Liver (tissue), 3 donors: ENCODE results near the gene SHROOM2.

Source experiments
- EGR1 ChIP-seq, 2 donors: IDR thresholded peaks; 2 replicates each; pipeline ENCODE4 v1.6.1; 2016 to 2018; ENCODE audit warnings: antibody characterized with exemption in 2 of 2, low read depth in 2 of 2
- FOXA1 ChIP-seq: IDR thresholded peaks from 2 replicates; pipeline ENCODE4 v1.6.1; 2016; ENCODE audit warnings: antibody characterized with exemption
- GABPA ChIP-seq, 2 donors: IDR thresholded peaks in 1 of 2; conservative IDR thresholded peaks in 1 of 2; 2 replicates each; pipeline ENCODE4 v1.6.1; 2016; ENCODE audit warnings: antibody characterized with exemption in 2 of 2, mild to moderate bottlenecking in 1 of 2, moderate library complexity in 1 of 2
- RAD21 ChIP-seq, 2 donors: IDR thresholded peaks; 2 replicates each; pipeline ENCODE4 v1.6.1; 2016; ENCODE audit warnings: antibody characterized with exemption in 2 of 2, mild to moderate bottlenecking in 2 of 2
- RXRA ChIP-seq, 2 donors: IDR thresholded peaks; 2 replicates each; pipeline ENCODE4 v1.6.1; 2017 to 2018; ENCODE audit warnings: antibody characterized with exemption in 2 of 2, mild to moderate bottlenecking in 1 of 2
- TAF1 ChIP-seq: conservative IDR thresholded peaks from 2 replicates; pipeline ENCODE4 v1.6.1; 2016; ENCODE audit warnings: antibody characterized with exemption, mild to moderate bottlenecking
- YY1 ChIP-seq: IDR thresholded peaks from 2 replicates; pipeline ENCODE4 v1.6.1; 2016; ENCODE audit warnings: antibody characterized with exemption, mild to moderate bottlenecking
- TF ChIP-seq, protein P1 (sequence below): IDR thresholded peaks from 2 replicates; pipeline ENCODE4 v1.6.1; 2016; ENCODE audit warnings: antibody characterized with exemption, mild to moderate bottlenecking
- TF ChIP-seq, protein P2 (sequence below): fragments of 150-350 bp; IDR thresholded peaks from 2 replicates; pipeline ENCODE4 v1.5.1; 2017; ENCODE audit warnings: improper control_type of control experiment, low read depth, low read length; ENCODE audit not compliant: missing input control
- TF ChIP-seq, protein P3 (sequence below): IDR thresholded peaks from 2 replicates; pipeline ENCODE4 v1.6.1; 2016; ENCODE audit warnings: antibody characterized with exemption
- TF ChIP-seq, protein P4 (sequence below): IDR thresholded peaks from 2 replicates; pipeline ENCODE4 v1.6.1; 2016; ENCODE audit warnings: antibody characterized with exemption
- donor health status: healthy.
- donor health status: healthy.

DNA sequence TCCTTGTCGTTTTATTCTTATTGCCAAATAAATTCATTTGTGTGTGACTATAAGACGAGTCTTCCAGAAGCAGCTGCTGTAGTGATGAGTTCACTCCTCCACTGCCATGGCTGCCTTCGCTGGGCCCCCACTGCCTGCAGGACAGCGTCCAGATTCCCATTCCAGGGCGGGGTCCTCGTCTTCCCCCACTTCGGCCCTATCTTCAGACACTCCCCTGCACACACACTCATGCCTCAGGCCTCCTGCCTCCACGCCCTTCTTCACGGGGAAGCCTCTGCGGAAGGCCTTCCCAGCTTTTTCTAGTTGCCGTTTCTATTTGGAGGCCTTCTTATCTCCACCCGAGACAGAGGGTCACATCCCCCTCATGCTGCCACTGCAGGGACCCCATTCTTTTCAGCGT, 80.4 kb downstream of the SHROOM2 start:
- TF ChIP-seq, protein P1, sequence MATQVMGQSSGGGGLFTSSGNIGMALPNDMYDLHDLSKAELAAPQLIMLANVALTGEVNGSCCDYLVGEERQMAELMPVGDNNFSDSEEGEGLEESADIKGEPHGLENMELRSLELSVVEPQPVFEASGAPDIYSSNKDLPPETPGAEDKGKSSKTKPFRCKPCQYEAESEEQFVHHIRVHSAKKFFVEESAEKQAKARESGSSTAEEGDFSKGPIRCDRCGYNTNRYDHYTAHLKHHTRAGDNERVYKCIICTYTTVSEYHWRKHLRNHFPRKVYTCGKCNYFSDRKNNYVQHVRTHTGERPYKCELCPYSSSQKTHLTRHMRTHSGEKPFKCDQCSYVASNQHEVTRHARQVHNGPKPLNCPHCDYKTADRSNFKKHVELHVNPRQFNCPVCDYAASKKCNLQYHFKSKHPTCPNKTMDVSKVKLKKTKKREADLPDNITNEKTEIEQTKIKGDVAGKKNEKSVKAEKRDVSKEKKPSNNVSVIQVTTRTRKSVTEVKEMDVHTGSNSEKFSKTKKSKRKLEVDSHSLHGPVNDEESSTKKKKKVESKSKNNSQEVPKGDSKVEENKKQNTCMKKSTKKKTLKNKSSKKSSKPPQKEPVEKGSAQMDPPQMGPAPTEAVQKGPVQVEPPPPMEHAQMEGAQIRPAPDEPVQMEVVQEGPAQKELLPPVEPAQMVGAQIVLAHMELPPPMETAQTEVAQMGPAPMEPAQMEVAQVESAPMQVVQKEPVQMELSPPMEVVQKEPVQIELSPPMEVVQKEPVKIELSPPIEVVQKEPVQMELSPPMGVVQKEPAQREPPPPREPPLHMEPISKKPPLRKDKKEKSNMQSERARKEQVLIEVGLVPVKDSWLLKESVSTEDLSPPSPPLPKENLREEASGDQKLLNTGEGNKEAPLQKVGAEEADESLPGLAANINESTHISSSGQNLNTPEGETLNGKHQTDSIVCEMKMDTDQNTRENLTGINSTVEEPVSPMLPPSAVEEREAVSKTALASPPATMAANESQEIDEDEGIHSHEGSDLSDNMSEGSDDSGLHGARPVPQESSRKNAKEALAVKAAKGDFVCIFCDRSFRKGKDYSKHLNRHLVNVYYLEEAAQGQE = no peak
- TF ChIP-seq, protein P2, sequence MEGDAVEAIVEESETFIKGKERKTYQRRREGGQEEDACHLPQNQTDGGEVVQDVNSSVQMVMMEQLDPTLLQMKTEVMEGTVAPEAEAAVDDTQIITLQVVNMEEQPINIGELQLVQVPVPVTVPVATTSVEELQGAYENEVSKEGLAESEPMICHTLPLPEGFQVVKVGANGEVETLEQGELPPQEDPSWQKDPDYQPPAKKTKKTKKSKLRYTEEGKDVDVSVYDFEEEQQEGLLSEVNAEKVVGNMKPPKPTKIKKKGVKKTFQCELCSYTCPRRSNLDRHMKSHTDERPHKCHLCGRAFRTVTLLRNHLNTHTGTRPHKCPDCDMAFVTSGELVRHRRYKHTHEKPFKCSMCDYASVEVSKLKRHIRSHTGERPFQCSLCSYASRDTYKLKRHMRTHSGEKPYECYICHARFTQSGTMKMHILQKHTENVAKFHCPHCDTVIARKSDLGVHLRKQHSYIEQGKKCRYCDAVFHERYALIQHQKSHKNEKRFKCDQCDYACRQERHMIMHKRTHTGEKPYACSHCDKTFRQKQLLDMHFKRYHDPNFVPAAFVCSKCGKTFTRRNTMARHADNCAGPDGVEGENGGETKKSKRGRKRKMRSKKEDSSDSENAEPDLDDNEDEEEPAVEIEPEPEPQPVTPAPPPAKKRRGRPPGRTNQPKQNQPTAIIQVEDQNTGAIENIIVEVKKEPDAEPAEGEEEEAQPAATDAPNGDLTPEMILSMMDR = no peak
- TF ChIP-seq YY1 (no peak), TAF1 (no peak), EGR1 (IDR thresholded peaks at IDR 0.05; ENCODE audit: low read depth in 2 of 2) (no peak), FOXA1 (no peak), GABPA (IDR thresholded peaks at IDR 0.05 in 1 of 2, conservative IDR thresholded peaks at IDR 0.05 in 1 of 2) (no peak), RXRA (IDR thresholded peaks at IDR 0.05) (no peak), RAD21 (IDR thresholded peaks at IDR 0.05) (no peak)
- TF ChIP-seq, protein P3, sequence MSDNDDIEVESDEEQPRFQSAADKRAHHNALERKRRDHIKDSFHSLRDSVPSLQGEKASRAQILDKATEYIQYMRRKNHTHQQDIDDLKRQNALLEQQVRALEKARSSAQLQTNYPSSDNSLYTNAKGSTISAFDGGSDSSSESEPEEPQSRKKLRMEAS = no peak
- TF ChIP-seq, protein P4, sequence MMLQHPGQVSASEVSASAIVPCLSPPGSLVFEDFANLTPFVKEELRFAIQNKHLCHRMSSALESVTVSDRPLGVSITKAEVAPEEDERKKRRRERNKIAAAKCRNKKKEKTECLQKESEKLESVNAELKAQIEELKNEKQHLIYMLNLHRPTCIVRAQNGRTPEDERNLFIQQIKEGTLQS = no peak
